ENCODE measurements around the gene HES3.

HES3 gene

DNA sequence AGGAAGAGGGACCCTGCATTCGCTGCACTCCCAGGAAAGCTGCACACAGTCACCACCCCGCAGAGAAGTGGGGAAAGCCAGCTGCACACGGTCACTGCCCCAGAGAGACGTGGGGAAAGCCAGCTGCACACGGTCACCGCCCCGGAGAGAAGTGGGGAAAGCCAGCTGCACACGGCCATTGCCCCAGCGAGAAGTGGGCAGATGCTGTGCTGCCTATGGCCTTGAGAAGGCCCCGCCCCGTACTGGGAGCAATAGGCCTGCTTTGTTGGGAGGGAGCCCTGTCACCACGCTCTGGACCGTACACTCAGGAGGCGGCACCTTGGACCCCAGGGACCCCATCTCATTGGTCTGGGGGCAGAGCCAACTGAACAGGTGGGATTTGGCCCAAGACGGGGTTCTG lies 21.2 kb downstream of the HES3 start:
- DNase-seq: no peak

DNA sequence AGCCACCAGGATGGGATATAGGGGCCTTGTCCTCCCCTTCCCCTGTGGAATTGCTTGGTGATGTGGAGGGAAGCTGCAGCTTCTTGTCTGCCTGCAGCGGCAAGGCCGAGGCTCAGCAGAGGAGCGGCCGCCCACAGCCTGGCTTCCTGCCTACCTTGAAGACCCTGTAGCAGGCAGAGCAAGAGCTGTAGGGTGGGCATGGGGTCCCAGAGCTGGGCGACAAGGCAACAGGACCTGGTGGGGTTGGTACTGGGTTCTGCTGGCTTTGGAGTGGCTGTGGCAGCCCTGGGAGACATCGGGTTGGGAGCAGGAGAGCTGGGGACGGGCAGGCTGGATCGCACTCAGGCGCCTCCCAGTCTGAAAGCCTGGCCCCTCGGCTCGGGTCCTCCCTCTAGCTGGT lies 22.7 kb downstream of the HES3 start:
- DNase-seq: no peak

DNA sequence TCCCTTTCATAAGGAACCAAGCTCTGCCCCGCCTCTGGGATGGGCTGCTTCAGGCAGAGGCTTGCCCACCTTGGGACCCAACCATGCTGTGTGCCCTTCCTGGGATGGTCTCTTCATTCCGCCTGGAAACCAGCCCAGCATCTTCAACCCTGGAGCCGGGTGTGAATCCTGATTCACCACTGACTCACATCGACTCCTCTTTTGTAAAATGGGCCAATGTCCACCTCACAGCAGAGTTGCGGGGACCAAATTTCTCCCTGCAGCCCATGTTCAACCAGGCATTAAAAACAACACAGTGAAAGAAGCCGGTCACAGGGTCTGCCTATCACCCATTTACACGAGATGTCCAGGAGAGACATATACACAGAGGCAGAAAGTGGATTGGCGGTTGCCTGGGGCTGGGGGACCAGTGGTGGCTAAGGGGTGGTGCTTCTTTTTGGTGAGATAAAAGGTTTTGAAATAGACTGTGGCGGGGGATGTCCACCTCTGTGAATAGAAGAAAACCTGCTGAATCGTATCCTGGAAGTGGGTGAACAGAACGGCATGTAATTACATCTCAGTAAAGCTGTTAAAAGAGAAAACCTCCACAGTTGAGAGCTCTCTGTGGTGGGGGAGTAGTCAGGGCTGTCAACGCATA lies 23.8 kb downstream of the HES3 start:
- no peak for DNase-seq

DNA sequence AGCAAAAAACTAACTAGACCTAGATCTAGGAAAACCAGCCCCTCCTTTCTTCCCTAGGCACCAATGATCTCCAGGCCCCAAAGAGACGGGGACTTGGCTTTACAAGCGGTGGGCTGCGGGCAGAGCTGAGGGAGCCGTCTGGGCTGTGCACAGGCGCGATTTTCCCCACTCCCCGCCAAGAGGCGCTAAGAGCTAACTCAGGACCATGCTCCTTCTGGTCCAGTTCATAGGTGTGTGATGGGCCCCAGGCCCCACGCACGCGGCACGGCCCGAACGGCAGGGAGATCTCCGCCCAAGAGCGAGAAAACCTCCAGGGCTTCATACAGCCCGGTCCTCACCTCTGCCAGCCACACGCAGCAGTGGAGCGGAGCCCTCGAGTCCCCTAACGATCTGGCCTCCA lies 24.4 kb downstream of the HES3 start:
- DNase-seq: no peak

GRCh38 chr1:6269296-6269695 lies 25.3 kb downstream of the HES3 start:
- DNase-seq: no peak

- DNase-seq: no peak
These were observed 25.9 kb downstream of the HES3 start for GRCh38 chr1:6269720-6270400.

DNA sequence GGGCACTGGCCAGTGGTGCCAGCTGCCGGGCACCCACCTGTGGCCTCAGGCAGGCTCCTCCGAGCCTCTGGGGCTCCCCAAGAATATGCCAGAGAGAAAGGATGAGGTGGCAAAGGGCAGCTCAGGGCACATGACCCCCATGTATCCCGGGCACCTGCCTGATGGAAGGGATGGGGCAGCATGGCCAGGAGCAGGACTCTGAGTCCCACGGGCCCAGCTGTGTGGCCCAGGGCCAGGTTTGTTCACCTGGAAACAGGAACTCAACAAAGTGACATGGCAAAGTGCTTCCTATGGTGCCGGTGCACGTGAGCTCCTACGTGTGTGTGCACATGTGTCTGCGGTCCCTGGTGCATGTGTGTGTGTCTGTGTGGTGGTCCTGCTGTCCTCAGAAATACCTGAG lies 26.4 kb downstream of the HES3 start:
- no peak for DNase-seq

DNA sequence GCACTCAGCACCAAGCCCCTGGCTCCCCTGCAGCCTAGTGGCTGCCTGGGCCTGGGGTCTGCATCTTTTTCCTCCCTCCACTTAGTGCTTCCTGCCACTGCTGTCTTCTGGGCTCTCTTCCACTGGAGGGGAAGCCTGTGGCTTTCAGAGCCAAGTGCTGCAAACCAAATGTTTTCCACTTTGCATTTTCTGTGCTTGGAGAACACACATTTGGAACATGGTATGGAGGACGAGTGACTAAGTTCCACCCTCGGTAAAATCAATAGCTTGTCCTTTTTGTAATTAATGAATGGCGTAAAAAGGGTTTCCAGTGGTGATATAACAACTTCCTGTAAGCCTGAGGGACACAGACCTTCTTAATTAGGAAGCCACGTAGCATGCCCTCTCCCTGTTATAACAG lies 27.0 kb downstream of the HES3 start:
- DNase-seq: no peak

DNA sequence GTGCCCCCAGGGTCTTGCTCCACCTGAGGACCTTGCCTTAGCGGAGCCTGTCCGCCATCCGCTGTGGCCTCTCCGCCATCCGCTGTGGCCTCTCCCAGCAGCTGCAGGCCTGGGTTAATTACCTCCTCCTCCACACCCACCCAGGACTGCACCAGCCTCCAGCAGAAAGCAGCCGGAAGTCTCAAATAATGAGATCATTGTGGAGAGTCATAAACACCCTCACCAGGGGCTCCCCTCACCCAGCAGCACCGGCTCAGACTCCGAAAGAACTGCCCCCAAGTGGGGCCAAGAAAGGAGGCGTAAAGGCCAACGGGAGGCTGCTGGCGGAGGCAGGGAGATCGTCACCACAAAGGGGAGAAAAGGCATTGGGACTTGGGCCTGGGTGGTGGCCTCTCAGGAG lies 27.6 kb downstream of the HES3 start:
- DNase-seq: no peak

GRCh38 chr1:6272452-6272851 lies 28.5 kb downstream of the HES3 start:
- no peak for DNase-seq

DNA sequence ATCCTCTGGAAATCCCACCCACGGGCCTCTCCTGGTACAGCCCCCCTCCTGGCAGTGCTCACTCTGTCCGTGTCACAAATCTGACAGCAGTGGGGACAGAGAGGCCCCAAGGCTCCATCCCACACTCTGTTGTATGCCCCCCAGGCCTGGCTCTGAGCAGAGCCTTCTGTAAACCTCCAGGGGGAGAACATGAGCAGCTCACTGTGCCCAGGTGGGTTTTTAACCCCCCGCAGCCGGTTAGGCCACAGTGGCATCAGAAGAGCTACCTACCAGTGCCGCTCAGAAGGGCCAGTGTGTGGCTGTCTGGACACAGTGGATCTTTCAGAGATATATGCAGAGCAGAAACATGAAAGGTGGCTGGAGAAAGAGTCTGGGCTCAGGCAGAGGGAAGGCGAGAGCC lies 28.9 kb downstream of the HES3 start:
- no peak for DNase-seq

DNA sequence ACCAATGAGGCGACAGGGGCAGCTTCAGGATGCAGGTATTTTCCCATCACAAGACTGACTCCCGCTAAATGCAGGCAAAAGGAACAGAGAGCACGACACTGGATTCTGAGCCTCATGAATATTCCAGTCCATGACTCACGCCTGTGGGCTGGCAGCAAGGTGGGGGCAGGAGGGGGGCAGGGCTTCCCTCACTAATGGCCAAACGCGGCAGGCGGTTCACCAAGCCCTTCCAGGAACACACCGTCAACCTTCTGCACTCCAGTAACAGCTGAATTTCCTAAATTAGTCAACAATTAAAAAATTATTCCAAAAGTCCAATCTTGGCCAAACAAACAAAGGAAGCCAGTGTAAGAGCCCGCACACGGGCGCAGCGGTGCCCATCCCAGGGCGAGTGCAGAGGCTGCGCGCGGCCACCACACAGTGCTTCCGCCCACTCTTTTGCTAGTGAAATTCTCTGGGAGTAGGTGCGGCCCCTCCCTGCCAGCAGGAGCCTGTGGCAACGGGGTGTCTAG lies 29.5 kb downstream of the HES3 start:
- no peak for DNase-seq

DNA sequence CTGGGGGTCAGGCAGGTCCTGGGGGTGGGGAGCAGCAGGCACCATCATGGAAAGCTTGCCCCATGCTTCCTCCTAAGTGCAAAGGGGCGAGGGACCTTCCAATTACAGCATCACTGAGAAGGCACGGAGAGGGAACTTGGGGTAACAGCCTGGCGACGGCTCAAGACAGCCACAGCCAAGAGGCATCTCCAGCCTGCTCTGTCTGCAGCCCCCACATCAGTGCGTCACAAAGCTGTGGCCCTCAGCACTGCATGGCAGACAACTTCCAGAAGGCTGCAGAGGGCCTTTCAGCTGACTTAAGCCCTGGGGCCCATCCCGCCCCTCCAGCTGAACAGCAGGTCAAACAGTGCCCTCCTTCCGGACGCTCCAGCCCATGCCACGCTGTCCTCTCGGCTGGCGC lies 30.1 kb downstream of the HES3 start:
- DNase-seq: no peak

DNA sequence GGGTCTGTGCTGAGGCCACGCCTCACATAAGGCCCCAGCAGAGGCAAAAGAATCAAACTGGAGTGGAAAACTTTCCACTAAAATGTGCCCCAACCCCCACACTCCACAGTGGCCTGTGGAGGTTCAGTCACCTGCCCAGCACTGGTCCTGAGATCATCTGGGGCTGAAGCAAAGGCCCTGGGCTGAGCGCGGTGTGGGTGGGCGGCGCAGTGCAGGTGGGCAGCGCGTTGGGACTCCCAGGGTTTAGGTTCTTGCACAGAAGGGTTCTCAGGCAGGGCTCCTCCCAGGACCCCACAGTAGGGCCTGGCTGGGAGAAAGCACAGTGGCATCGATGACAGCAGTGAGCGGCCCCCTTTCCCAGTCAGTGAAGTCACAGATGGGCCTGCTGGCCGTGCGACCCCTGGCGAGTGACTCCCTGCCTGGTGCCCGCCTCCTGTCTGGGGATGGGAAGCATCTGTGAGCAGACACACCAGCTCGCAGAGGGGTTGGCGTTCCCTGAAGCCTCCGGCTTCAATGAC lies 30.7 kb downstream of the HES3 start:
- no peak for DNase-seq

DNA sequence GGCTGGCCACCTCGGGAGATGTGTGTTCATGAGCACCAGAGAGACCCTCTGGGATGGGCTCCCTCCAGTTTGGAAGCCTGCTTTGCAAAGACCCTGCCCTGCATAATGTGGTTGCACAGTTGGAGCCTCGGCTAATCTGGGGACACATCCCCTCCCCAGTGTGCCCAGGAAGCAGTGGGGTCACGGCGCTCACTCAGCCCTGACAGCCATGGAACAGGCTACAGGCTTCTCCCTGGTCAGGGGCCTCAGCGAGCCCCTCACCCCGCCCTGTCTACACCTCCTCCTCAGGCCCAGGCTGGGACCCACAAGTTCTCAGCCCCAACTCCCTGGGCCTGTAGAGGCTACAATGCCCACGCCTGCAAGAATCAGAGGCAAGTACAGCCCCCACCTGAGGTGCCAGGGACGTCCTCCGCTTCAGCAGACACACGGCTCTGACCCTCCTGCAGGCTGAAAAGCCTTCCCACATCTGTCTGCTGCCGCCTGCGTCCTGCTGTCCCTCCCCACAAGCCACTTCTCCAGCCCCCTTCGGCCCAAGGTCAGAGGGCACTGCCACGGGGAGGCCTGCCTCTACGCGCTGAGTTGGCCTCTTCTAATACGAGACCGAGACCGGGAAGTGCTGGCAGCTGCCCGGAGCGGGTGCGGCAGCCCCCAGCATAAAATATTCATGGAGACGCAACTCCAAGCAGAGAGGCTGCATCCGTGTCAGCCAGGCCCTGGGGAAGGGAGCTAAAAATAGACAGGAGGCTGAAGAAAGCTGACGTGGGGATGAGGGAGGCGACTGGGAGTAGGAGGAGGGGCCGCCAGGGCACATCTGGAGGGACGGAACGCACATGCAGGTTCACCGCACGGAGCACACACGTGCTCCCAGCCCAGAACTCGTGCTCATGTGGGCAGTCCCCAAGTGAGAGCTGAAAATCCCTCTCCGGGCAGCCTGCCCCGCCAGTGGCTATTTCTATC lies 32.1 kb downstream of the HES3 start:
- no peak for DNase-seq

GRCh38 chr1:6276811-6277555 lies 33.0 kb downstream of the HES3 start:
- no peak for DNase-seq

DNA sequence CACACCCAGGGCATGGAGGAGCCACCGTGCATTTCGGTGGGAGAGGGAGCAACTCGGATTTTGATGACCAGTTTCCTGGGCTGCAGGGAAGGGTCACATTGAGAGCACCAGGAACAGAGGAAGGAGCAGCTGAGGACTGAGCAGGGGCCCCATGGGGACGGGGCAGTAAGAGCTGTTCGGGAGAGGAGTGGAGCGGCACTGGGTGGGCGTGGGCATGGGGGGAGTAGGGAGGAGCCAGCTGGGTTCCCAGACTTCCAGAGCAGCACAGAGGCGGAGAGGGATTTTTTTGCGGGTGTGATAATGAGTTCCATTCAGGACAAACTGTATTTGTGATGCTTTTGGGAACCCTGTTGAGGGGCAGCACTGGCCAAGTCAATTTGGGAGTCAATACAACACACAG lies 34.3 kb downstream of the HES3 start:
- no peak for DNase-seq

- no peak for DNase-seq
These were observed 35.1 kb downstream of the HES3 start for GRCh38 chr1:6279066-6279465.

DNA sequence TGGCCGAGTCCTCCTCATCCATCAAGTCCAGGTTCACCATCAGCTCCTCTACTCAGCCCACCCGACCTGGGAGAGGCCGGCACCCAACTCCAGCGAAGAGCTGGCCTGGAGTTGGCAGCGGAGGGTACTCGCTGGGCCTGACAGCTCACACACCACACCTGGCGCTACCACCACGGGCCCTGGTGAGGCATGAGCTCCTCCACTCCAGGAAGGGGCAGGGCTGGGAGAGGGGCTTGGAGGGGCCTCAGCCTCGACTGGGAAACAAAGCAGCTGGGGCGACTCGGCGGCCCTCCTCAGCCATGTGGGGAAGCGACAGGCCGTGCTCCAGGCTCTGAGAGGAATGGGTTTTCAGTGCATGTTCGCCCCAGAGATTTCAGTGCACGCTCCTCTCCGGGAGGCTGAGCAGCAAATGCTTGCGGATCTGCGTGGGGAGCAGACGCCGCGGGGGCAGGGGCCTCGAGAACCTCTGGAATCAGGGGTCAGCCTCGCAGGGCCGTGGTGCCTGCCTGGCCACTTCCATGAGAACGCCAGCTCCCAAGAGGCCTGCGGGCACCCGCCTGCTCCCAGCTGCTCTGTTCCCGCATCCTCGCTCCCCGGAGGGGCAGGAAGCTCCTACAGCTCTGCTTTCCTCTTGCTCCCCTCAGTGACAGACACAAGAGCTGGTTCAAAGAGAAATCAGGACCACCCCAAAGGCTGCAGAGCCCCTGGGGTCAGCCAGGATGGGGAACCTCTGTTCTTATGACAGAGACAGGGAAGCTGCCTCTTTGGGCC lies 35.8 kb downstream of the HES3 start:
- no peak for DNase-seq

DNA sequence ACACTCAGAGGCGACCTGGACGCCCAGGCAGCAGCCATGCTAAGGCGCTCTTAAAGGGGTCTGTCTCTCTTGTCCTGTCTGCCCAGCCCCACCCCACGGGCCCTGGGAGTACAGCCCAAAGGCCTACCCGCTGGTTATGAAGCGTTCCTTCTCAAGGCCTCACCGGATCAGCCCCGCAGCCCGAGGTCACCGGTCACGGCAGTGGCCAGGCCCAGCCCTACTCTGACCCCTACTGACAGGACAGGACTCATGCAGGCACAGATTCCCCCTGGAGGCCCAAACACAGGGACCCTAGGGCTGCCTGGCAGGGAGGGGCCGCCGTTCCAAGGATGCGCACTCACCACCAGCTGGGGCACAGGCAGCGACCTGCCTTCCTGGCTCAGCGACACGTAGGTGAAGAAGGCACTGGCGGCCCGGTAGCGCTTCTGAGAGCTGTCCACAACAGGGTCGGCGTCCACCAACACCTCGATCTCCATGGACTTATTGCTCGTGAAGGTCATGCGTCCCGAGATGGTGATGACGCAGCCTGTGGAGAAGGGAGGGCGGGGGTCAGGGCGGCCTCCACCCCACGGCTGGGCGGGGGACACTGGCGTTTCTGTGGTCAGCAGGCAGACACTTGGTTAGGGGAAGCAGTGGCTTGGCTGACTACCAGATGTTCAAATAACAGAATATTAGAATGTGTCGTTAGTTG lies 36.9 kb downstream of the HES3 start:
- DNase-seq: no peak
